Measurements from ENCODE around the gene OR51D1.
A peak's percentile ranks its signal among the peaks of the same experiment; 100 is the strongest.

Gene OR51D1

GRCh38 chr11:4636962-4637661, at the start of gene OR51D1:
TSS of gene OR51D1 (plus strand) at chr11:4637477. CDS start at chr11:4639791, 2,314 bp downstream.
- DNase-seq = no peak

GRCh38 chr11:4589017-4589416, 48.3 kb upstream of the OR51D1 start:
- no peak for DNase-seq

DNA sequence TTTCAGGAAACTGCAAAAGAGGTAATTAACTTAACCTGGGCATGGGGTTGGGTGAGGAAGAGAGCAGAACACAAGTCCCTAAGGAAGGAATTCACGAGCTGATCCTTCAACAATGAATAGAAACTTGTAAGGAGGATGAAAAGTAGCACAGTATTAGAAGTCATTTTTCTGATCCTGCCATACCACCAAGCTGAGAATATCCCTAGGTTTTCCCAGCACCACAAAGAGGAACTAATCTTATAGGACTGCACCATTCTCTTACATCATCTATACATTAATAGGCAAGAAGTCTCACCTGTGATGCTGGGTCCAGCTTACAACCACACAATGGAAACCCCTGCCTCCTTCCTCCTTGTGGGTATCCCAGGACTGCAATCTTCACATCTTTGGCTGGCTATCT, 43.5 kb upstream of the OR51D1 start, which contains the start of gene OR52I1:
TSS of gene OR52I1 (plus strand) at position 301 of the 400 bp plus-strand sequence. CDS start at position 301, 0 bp downstream.
- DNase-seq = no peak

DNA sequence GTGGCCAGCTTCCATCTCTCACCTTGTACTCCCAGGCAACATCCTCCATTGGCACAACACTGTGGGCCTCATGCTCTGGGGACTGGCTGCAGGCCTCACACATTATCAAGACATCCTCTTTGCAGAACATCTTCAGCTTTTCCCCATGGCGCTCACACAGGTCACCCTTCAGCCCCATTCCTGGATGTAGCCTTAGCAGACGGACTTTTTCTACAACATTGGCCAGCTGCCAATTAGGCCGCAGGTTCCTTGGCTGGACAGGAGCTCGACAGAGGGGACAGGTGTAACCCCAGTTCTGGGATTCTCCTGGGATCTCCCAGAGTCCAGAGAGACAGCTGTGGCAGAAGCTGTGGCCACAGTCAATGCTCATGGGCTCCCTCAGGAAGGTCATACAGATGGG, 32.2 kb upstream of the OR51D1 start:
- no peak for DNase-seq

GRCh38 chr11:4606231-4607015, 30.9 kb upstream of the OR51D1 start:
- no peak for DNase-seq

GRCh38 chr11:4607096-4607495, 30.2 kb upstream of the OR51D1 start:
- no peak for DNase-seq

GRCh38 chr11:4607781-4608666, 29.3 kb upstream of the OR51D1 start, which contains the start of gene TRIM68:
TSS of gene TRIM68 (minus strand) at chr11:4608231. CDS start at chr11:4605504, 2,727 bp downstream.
- DNase-seq = peak; percentile 14

- DNase-seq = no peak
Measured at GRCh38 chr11:4610258-4610935, 26.9 kb upstream of the OR51D1 start.

- no peak for DNase-seq
Measured at GRCh38 chr11:4611986-4612385, 25.3 kb upstream of the OR51D1 start.

GRCh38 chr11:4615856-4616444, 21.3 kb upstream of the OR51D1 start:
- DNase-seq = no peak

DNA sequence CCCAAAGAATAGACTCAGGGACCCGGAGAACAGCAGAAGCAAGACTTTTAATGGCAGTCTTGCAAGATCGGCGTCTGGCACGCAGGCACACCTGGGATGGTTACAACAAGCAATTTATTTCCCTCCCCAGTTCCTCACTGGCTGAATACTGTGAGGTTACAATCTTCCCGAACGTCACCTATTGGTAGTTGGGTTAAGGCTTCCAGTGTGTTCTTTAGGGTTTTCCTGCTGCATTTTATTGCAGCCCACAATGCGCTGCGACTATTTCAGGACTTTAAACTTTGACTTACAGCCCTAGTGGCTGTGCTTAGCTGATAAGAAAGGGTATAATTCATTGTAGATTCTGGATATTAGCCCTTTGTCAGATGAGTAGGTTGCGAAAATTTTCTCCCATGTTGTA, 17.8 kb upstream of the OR51D1 start:
- DNase-seq = no peak

DNA sequence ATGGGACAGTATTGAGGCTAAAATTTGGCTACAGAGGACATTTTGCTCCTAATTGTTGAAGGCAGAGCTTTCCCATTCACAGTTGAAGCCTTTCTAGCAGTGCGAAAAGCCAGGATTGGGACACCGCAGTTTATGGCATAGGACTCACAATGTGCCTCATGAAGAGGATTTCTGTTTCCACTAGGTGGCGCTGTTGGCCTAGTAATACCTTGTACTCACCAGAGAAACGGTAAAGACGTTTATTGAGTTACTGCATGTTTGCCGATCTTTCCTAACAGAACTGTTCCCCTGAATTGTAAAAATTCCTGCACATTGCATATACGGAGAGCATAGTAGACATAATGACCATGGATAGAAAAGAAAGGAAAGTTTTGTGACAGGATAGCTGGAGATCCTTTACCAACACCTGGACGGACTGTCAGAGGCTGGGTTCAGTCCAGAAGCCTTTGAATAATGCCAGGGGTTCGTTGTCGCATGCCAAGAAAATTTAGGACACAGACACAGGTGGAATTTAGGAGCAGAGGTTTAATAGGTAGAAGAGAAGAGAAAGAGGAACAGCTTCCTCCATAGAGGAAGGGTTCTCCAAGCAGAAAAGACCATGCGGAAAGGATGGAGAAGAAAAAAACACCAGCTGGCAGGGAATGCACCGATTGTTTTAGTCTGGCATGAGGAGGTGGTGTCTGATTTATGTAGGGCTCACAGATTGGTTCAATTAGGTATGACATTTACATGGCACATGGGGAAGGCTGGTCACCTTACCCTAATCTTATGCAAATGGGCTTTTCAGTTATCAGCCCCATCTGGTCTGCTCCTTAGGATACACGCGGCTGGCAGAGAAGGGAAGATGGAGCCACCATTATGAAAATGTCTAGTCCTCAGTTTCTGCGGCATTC, 10.8 kb upstream of the OR51D1 start:
- DNase-seq = no peak

GRCh38 chr11:4636136-4636535, 1.1 kb upstream of the OR51D1 start:
- DNase-seq = no peak

DNA sequence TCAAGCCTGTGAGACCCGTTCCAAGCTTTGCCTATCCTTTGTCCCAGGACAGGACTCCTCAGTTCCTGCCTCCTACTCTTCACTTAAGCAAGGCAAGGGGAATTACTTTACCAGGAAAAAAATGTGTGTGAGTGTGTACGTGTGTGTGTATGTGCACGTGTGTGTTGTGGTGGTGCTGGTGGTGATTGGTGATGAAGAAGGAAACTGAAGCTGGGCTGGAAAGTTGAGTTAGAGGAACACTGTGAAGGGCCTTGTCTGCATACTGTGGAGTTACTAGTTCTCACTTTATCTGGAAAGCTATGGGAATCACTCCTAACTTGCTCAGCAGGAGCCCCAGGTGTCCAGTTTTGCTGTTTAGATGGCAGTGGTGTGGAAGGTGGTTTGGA, 378 bp downstream of the OR51D1 start:
- DNase-seq = no peak

DNA sequence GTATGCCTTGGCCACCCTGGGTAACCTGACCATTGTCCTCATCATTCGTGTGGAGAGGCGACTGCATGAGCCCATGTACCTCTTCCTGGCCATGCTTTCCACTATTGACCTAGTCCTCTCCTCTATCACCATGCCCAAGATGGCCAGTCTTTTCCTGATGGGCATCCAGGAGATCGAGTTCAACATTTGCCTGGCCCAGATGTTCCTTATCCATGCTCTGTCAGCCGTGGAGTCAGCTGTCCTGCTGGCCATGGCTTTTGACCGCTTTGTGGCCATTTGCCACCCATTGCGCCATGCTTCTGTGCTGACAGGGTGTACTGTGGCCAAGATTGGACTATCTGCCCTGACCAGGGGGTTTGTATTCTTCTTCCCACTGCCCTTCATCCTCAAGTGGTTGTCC, 2.7 kb downstream of the OR51D1 start:
- no peak for DNase-seq

- no peak for DNase-seq
Measured at GRCh38 chr11:4641501-4641900, 4.2 kb downstream of the OR51D1 start.

DNA sequence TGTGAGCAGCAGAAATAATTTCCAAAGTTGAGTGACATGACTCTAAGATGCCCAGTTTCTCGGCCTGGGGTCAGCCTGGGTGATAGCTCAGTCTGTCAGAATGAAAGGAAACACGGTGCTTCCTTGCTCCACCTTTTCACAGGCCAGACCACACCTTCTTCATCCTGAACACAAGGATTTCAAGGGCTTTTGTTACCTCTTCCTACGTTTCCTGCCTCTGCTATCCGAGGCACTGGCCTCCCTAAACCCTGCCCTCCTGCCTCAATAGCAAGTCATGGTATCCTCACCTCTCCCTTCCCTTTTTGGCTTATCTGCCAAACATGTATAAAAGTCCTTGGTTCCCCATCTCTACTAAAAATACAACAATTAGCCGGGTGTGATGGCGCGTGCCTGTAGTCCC, 4.8 kb downstream of the OR51D1 start:
- no peak for DNase-seq

GRCh38 chr11:4643076-4643475, 5.8 kb downstream of the OR51D1 start:
- no peak for DNase-seq

GRCh38 chr11:4643682-4644081, 6.4 kb downstream of the OR51D1 start, which contains the start of gene OR51E1:
TSS of gene OR51E1 (plus strand) at chr11:4643982. CDS start at chr11:4652527, 8,545 bp downstream.
- DNase-seq = no peak

DNA sequence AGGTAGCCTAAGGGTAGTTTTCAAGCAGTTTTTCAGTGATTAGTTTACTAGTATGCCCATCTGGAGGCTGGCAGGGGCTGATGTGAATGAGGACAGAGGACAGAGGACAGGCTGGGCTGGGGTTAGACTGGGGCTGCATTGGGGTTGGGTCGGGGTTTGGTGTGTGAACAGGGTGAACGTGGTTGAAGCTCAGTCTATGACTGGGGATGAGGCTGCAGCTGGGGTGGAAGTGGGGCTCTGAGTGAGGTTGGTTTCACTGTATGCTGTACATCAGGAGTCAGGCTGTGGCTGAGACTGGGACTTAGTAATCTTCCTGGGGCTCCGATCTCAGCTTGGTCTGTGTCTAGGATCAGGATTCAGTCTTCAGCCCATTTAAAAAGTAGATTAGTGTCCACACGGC, 7.0 kb downstream of the OR51D1 start:
- no peak for DNase-seq

GRCh38 chr11:4645974-4646373, 8.7 kb downstream of the OR51D1 start:
- DNase-seq = no peak

Measured in GF-D8 (cell line).